ENCODE measurements around the gene LRRC8E. TPM values are rescaled to one million over a fixed set of nuclear protein-coding genes. Genes with fewer than 3 reads are reported as not detected.

LRRC8E gene
- total and polyA plus RNA-seq, 10 of the 15 experiments (the other 5 are each of a cell fraction or from before 2014, with no cell fraction given), result 0.04 to 0.32 (median 0.25) TPM; not detected in 7

DNA sequence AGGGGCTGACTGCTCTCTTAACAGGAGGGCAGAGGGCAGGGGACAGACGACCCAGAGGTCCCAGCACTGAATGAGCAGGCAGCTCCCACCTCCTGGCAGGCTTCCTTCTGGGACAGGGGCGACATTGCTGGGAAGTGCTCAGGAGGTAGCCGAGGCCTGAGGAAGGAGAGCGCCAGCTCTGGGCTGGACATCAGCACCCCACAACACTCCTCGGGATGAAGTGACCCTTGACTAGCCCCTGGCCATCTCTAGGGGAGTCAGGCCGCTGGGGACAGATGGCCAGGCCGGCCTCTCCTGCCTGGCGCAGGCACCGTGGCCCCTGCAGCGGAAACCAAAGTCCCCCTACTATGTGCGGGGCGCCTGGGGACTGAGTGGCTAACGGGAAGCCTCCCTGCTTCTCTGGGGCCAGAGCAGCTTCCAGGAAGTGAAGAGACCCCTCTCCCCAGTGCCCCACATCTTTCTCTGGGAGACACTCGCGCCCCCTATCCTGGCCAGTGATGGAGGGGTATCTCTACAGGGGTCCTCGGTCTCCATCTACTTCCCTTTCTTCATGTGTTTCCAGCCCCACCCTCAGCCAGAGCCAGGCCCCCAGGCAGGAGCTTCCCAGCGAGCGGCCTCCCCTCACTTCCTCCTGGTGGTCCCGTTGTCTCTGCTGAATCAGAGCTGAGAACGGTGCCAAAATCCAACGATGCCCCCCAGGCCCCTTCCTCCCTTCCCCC is 24.2 kb upstream of the LRRC8E start:
- ATAC-seq, result no peak
- no peak overlapping the region for H3K4me2 ChIP-seq (ENCODE audit: control insufficient read depth, insufficient read depth)
- no peak for DNase-seq (ENCODE audit: low read depth, low spot score)
- H3K4me3 ChIP-seq, result no peak overlapping the region
- TF ChIP-seq IKZF1 (conservative IDR thresholded peaks at IDR 0.05) (no peak), SMARCA5 (IDR thresholded peaks at IDR 0.05) (no peak), RUNX3 (IDR thresholded peaks at IDR 0.05; ENCODE audit: low read length) (no peak), RELA (IDR thresholded peaks at IDR 0.05; ENCODE audit: borderline replicate concordance, partially characterized antibody) (no peak), CBFB (IDR thresholded peaks at IDR 0.05; ENCODE audit: low read depth) (no peak), RBBP5 (conservative IDR thresholded peaks at IDR 0.05) (no peak), BCL11A (IDR thresholded peaks at IDR 0.05; ENCODE audit: low read depth, low read length) (no peak), EP300 (IDR thresholded peaks at IDR 0.05; ENCODE audit: borderline replicate concordance in 1 of 2, control insufficient read depth in 1 of 2, low read depth in 2 of 2, low read length in 2 of 2) (no peak), EGR1 (IDR thresholded peaks at IDR 0.05; ENCODE audit: borderline replicate concordance in 1 of 2, low read depth in 2 of 2, low read length in 2 of 2) (no peak), MEF2B (IDR thresholded peaks at IDR 0.05; ENCODE audit: partially characterized antibody, poor library complexity, severe bottlenecking) (no peak), CHD2 (IDR thresholded peaks at IDR 0.05; ENCODE audit: borderline replicate concordance, low read depth, low read length) (no peak), BHLHE40 (IDR thresholded peaks at IDR 0.05; ENCODE audit: borderline replicate concordance in 1 of 2, low read depth in 2 of 2, low read length in 1 of 2) (no peak), TCF12 (IDR thresholded peaks at IDR 0.05; ENCODE audit: low read depth, low read length) (no peak), NR2C1 (IDR thresholded peaks at IDR 0.05) (no peak), SMC3 (IDR thresholded peaks at IDR 0.05; ENCODE audit: borderline replicate concordance, low read length) (no peak)
- TF ChIP-seq, protein P1, sequence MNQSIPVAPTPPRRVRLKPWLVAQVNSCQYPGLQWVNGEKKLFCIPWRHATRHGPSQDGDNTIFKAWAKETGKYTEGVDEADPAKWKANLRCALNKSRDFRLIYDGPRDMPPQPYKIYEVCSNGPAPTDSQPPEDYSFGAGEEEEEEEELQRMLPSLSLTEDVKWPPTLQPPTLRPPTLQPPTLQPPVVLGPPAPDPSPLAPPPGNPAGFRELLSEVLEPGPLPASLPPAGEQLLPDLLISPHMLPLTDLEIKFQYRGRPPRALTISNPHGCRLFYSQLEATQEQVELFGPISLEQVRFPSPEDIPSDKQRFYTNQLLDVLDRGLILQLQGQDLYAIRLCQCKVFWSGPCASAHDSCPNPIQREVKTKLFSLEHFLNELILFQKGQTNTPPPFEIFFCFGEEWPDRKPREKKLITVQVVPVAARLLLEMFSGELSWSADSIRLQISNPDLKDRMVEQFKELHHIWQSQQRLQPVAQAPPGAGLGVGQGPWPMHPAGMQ (IDR thresholded peaks at IDR 0.05; ENCODE audit: borderline replicate concordance), result no peak
- TF ChIP-seq, protein P2, sequence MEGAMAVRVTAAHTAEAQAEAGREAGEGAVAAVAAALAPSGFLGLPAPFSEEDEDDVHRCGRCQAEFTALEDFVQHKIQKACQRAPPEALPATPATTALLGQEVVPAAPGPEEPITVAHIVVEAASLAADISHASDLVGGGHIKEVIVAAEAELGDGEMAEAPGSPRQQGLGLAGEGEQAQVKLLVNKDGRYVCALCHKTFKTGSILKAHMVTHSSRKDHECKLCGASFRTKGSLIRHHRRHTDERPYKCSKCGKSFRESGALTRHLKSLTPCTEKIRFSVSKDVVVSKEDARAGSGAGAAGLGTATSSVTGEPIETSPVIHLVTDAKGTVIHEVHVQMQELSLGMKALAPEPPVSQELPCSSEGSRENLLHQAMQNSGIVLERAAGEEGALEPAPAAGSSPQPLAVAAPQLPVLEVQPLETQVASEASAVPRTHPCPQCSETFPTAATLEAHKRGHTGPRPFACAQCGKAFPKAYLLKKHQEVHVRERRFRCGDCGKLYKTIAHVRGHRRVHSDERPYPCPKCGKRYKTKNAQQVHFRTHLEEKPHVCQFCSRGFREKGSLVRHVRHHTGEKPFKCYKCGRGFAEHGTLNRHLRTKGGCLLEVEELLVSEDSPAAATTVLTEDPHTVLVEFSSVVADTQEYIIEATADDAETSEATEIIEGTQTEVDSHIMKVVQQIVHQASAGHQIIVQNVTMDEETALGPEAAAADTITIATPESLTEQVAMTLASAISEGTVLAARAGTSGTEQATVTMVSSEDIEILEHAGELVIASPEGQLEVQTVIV (IDR thresholded peaks at IDR 0.05; ENCODE audit: borderline replicate concordance, partially characterized antibody), result no peak
- RAD21 ChIA-PET (ENCODE audit: unreplicated experiment), result no interaction called here
- in situ Hi-C loops (cut with MboI) (no loop called here), intact Hi-C loops (cut with micrococcal nuclease; ENCODE audit: unreplicated experiment) (no loop called here)
- WGBS (ENCODE audit: insufficient coverage, insufficient replicate concordance, low lambda C conversion rate, missing lambda C conversion rate), result 72% methylated on average over 18 of the region's 21 CpGs
- H2AFZ ChIP-seq (ENCODE audit: control insufficient read depth, low read depth, low read length), result no peak overlapping the region
- H3K36me3 ChIP-seq (ENCODE audit: control insufficient read depth in 2 of 2, insufficient read depth in 2 of 2, low read length in 1 of 2), result no peaks in the 10 kb centered on the region
- no peaks in the 10 kb centered on the region for H4K20me1 ChIP-seq (ENCODE audit: control insufficient read depth, insufficient read depth)
- no peaks in the 10 kb centered on the region; the same call in 1 of the 3 replicates for H3K9me3 ChIP-seq (replicated peaks; ENCODE audit: control insufficient read depth, insufficient read depth, low read length)
- CTCF ChIA-PET, result no interaction called here
- SMC1A ChIA-PET (ENCODE audit: uncharacterized antibody, unreplicated experiment), result no interaction called here
- no peak overlapping the region for H3K27ac ChIP-seq (ENCODE audit: control insufficient read depth, insufficient read depth)
- peaks cover 11% of the 10 kb centered on the region; the same call in 1 of the 2 replicates for H3K4me1 ChIP-seq (ENCODE audit: control insufficient read depth, insufficient read depth, low read length)
- H3K79me2 ChIP-seq (ENCODE audit: control insufficient read depth, insufficient read depth, low read length), result no peaks in the 10 kb centered on the region
- BruUV-seq (replicated peaks), result no TSS peak
- peaks cover 2 to 15% of the 10 kb centered on the region in 2 experiments; a peak in 3 of 4 replicates for H3K27me3 ChIP-seq (replicated peaks in 1 of 2; ENCODE audit: control insufficient read depth in 2 of 2, insufficient read depth in 2 of 2, low read length in 1 of 2)
- no peak for FAIRE-seq
- POLR2A ChIA-PET, result no interaction called here
- no peak overlapping the region for H3K9ac ChIP-seq (ENCODE audit: control insufficient read depth, insufficient read depth, low read length)
